NCI-H128 (cell line): ENCODE measurements around the gene CCDC116.
"Not testable (repeated sequence)": the region's sequence is repeated elsewhere in the genome, so short reads cannot be mapped to it uniquely, and the experiment has no call there.

Experiments used
- DNase-seq: peaks from one replicate; lab custom pipeline; 2025; ENCODE audit not compliant: unreplicated experiment; lab: John Stamatoyannopoulos, UW

Gene CCDC116, protein sequence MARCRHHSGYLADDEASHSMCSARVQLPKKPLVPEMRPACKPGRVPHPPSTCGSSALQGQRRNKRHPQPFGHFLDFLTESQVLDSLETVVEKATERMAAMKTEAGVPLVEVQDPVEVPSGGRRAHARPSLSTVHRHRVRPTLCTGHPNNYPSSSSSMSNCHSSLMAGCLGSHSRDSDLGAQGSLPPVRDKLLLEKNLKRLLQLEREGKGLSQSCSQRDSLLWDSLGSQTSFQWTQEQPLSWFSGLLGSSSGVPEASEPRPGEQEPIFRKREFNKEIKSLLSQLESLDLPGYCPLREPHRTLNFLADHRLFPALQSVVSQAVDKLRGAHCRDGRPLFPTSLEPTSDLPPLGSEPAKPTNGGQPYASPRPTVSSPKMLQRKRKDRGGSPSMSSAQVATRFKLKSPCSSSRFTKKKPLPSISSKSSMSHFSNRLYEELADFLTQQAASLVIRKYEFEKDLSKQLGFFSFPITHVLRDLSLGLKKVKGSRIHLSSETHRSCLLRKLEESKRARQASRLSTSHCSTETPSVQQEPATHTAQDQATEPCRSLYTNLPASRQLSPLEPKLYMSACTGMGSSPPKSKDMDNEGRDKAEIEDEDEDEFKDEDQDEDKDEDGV

DNA sequence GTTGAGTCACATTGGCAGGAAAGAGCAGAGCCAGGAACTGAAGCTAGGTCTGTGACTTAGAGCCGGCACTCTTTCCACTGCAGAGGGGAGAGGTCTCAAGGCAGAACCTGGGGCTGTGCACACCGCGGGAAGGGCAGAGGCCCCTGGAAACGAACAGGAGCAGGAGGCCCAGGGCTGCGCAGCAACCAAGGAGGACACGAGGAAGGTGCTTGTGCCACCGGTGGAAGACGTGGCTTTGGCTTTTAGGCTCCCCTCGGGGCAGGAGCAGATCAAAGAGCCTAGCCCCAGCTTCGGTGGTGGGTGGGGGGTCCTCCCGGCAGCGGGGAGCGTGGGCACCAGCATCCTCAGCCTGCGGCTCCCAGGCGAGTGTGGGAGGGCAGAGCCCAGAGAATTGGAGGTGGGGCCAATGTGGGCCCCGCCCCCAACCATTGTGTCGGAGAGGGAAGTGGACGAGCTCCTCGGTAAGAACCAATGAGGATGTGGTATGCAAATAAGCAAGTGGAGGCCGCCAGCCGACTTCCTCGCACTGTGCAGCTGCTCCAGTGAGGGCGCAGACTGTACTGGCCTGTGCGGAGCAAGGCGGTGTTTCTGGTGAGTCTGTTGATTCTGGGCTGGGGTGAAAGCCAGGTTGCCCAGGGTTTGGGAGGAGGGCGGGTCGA is at the start of gene CCDC116:
Gene CCDC116 (plus strand): TSS at position 524 of the 659 bp plus-strand sequence. CDS start 422 bp downstream, outside the sequence.
- no peak for DNase-seq

DNA sequence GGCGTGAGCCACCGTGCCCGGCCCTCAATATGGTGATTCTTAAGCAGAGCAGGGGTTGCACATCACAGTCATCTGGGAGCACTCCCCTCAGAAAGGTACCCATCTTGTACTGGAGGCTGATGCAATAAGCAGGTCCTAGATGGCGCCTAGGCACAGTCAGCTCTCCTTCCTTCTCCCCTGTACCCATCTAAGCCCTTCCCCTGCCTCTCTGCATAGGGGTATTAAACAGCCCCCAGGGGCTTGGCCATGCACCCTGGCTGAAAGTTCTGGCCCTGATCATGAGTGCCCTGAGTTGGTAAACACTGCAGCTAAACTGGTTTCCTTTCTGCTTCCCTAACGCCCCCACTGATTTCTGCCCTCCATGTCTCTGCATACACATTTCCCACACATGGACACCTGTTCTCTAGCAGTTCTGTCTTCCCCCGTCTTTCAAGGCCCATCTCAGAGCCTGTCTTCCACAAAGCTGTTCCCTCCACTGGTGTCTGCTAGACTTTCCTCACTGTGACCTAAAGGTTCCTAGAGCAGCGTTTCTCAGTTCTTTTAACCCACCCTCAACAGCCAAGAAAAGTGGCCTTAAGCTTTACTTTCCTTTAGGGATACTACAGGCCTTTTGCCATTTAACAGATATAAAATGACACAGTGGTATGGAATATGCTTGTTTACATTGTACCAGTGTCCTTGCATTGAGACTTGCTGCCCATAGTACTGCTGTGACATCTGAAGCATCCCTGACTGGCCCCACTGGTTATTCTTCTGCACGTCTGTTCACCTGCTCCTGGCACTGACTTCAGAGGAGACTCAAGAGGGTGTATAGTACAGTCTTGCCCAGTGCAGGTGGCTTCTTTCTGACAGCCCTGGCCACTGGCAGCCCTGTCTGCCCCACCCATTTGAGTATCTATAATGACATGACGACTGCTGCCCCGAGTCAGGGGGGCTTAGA is 49.5 kb upstream of the CCDC116 start:
- no peak for DNase-seq

DNA sequence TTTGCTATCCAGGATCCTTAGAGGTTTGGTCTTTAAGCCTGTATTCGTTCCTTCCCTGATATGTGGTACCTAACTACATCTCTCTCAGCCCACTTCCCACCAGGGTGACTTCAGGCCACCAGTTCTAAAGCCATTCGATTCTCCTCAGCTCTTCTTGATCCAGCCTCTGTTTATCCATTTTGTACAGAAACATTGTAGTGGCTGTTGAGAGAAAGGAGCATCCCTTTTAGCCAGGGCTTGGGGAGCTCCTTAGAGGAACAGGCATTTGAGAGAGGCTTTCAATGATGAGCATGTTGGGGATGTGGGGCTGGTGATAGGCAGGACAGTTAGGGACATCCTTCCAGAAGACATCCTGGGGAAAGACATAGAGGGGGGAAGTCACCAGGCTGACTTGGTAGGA is 47.2 kb upstream of the CCDC116 start:
- DNase-seq: no peak

DNA sequence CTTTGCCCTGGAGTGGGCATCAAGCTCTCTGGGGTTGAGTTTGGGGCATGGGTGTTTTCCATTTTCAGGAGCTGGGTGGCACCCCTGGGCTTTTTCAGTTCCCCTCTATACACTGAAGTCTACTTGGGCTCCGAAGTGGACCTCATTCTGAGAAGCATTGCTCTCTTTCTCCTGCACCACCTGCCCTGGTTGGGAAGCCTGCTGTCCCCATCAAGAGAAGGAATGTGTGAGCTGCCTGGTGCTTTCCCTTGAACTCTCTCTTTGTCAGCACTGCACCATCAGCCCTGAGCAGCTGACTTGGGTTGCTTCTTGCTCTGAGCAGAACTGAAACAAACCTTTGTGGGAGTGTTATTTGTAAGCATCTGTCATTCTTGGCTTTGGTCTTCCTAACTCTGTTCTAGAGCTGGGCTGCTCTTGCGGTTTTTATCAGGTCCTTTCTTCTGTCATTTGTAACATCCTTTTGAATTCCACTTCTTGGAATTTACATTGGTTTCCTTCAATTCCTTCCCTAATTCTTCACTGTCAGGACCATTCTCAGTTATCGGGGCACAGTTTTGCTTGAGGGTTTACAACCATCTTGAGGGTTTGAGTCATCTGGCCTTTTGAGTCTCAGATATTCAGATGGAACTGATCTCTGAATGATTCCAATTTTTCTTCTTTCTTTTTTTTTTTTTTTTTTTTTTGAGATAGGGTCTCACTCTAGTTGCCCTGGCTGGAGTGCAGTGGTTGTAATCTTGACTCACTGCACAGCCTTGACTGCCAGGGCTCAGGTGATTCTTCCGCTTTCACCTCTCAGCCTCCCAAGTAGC is 44.6 kb upstream of the CCDC116 start:
- no peak for DNase-seq

DNA sequence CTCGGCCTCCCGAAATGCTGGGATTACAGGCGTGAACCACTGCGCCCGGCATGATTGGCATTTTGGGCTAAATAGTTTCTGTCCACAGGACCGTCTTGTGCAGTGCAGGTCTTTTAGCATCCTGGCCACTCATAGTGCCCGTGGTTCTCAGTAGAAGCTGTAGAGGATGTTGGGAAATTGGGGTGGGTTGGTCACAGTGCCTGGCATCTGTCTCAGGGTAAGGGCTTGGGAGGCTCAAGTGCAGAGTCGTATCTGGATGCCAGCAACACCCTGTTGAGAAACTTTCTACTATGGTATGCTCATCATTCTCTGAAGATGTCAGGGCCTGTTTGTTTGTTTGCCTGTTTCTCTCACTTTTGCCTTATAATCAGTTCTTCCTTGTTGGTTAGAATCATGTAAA is 43.2 kb upstream of the CCDC116 start:
- DNase-seq: no peak

DNA sequence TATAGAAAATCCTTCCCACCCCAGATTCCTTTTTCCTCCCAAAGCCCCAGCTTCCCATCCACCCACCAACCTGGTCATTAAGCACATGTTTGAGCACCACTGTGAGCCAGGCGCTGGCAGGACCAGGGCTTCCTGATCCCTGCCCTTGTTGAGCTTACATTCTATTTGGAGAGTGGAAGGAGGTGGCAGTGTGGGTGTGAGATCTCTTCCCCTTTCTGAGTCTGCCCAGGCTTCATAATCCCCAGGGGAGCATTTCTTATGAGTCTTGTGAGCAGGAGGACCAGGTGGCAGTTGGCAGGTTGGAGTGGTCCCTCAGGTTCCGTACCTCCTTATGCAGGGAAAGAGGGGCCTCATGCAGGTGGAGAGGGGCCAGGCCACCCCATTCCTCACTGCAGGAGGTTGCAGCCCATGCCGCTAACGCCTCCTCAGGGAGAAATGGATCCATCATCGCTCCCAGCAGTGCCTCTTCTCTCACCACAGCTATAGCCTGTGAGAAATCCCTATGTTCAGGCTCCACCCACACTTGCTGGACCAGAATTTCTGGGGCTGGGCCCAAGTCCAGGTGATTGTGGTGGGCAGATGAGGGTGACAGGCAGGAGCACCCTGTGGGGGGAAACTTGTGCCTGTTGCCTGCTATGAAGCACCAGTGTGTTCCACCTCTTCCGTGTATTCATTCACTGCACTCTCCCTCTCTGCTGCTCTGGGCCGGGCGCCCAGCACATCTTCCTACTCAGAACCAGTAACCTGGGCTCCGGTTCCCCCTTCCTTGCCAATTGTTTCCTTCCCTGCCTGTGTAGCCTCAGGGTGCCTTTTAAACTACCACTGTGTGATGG is 41.5 kb upstream of the CCDC116 start:
- no peak for DNase-seq

DNA sequence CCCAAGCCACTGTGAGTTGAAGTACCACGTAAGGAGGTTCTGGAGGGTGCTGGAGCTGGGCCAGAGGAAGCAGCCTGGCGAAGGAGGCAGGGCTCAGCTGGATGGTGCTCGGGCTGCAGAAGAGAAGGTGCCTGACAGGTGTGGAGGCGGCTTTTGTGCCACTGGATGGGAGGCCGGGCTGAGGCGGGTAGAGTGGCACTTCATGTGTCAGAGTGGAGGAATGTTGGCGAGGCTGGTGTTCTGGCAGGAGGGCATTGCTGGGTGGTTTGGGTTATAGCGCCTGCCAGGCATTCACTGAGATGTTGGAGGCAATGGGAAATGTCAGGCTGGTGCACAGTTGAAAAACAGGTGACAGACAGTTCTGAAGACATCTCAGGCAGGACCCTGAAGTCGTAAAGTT is 40.9 kb upstream of the CCDC116 start:
- no peak for DNase-seq

DNA sequence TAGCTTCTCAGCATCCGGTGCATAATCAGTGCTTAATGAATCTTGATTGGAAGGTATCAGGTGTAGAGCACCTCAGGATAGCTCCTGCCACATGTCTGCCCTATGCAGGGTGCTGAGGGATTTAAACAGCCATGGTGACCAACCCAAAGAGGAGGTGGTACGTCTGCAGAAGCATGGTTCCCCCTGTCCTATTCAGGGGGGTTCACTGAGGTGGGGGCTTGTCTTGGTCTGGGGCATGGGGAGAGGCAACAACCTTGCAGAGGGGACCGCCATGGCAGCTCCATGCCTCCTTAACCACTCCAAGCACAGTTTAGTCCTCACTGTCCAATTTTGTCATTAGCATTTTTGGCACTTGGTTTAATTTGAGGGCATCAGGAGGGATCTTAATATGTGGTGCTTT is 40.1 kb upstream of the CCDC116 start:
- no peak for DNase-seq

DNA sequence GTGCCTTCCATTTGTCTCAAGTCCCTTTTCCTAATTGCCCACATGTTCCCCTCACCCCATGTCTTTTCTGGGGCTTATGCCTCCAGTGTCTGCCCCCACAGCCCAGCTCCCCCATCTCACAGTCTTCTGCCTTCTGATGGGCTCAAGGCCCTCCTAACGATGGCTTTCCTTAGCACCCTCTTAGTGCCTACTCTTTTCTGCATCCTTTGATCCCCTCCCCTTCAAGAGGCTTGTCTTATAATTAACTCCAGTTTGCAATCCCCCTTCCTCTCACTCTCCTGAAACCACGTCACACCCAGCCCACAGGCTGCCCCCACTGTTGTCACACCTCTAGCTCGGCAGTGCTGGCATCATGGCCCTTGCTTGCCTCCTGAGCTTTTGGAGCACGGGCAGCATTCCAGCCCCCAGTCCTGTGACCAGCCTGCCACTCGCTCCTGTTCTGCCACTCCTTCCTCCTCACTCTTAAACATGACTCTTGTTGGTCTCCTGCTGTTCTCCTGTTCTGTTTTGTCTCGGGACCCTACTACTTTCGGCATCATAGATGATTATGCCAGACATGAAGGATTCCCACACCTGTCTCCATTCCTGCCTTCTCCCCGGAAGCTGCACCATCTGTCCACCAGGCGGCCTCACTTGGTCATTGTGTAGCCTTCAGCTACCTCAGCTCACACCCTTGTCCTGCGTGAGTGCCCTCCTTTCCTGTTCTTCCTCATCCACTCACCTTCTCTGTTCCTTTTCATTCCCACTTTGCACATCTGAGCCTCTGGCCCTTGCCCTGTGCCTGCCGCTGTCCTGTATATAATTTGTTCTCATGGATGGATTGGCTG is 38.9 kb upstream of the CCDC116 start:
- no peak for DNase-seq

DNA sequence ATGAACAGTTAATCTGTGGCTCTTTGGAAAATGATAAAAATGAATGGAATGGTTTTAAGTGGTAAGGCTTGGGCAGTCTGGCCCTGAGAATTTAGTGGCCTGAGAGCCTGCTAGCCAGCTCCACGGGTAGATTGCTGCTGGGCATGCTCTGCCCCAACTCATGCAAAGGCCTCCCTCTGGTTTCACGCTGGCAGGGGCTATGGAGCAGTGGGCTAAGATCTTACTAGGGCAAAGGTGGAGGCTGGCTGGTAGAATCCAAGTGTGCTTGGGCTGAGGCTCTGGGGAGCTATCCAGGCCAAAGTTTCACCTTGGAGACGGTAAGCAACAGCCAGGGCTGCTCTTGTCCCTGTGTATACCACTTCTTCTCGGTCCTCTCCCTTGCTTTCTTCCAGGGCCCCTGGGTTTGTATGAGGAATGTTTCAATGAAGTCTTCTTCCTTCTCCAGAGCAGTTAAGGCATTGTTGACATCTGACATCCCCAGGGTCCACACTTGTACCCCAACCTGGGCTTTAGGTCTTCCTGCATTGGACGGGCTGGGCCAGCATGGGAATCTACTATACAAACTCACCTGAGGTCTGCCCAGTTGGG is 37.6 kb upstream of the CCDC116 start:
- DNase-seq: no peak

DNA sequence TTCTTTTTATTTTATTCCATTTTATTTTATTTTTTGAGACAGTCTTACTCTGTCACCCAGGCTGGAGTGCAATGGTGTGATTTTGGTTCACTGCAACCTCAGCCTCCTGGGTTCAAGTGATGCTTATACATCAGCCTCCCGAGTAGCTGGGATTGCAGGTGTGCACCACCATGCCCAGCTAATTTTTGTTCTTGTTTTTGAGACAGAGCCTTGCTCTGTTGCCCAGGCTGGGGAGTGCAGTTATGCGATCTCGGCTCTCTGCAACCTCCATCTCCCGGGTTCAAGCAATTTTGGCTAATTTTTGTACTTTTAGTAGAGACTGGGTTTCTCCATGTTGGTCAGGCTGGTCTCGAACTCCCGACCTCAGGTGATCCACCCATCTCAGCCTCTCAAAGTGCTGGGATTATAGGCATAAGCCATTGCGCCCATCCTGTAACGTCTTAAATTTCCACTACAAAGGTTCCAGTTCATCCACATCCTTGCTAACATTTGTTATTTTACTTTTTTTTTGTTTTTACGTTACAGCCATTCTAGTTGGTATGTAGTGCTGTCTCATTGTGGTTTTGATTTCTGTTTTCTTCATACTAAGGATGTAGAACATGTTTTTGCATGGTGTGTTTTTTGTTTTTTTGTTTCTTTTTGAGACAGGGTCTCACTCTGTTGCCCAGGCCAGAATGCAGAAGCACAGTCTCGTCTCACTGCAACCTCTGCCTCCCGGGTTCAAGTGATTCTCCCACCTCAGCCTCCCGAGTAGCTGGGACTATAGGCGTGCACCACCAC is 36.0 kb upstream of the CCDC116 start:
- not testable (repeated sequence) for DNase-seq

DNA sequence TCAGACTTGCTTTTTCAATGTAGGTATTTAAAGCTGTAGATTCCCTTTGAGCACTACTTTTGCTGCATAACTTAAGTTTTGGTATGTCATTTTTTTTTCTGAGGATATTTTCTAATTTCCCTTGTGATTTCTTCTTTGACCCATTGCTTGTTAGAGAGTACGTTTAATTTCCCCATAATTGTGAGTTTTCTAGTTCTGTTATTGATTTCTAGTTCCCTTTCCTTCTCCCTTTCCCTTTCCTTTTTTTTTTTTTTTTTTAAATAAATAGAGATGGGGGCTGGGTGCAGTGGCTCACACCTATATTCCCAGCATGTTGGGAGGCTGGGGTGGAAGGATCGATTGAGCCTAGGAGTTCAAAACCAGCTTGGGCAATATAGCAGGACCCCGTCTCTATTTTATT is 34.3 kb upstream of the CCDC116 start:
- no peak for DNase-seq

DNA sequence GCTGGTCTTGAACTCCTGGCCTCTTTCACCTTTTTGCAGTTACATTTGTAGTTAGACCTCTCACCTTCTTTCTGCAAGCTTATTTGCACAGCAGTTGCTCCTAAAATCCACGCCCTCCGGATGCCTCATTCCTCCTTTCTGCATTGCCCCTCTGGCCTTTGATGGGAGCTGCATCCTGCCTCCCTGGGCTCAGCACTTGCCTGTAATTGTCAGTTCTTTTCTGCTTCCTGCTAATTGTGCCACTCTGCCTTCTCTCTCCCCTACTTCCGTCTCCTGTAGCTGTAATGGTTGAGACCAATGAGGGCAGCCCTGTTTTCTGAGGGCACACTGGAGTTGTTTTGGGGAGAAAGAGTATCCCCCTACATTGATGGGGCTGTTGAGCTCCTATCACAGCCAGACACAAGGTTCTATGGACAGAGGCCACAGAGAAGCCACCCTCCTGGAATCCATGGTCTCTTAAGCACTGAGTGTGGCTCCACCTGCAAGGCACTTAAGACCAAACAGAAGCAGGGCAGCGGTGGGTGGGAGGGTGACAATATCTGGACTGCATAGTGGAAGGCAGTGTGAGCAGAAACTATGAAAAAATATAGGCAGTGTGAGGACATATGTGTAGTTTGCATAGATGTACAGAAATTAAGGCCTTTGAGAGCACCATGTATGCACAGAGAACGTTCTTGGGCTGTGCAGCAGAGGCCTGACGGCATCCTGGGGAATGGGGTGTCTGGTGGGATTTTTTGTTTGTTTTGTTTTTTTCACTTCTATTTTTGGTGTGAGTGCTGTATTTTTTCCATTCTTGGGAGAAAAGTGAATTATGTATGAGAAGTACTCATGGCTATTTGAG is 33.3 kb upstream of the CCDC116 start:
- DNase-seq: no peak

DNA sequence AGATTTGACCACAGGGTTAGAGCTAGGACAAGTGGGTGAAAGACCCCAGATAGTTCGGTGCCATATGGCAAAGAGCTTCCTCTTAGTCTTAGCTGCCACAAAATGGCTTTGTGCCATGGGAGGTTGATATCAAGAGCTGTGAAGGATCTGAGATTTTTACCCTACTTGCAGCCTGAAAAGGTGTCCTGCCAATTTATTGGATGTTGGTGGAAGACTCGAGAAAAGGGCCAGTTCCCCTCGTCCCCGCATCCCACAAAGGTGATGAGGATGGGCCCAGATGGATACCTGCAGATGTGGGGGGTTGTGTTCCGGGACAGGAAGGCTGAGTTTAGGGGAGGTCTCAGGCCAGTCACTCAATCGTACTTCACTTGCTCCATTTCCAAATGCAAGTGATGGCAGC is 30.0 kb upstream of the CCDC116 start:
- no peak for DNase-seq

DNA sequence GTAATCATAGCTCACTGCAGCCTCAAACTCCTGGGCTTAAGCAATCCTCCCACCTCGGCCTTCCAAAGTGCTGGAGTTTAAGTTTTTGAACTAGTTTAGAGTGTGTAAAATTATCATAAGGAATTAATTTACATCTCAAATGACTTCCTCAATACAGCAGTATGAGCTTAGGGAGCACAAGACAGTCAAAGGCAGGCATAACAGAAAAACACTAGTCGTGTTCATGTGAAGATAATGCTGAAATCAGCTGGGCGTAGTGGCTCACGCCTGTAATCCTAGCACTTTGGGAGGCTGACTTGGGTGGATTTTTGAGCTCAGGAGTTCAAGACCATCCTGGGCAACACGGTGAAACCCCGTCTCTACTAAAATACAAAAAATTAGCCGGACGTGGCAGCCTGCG is 28.6 kb upstream of the CCDC116 start:
- no peak for DNase-seq

DNA sequence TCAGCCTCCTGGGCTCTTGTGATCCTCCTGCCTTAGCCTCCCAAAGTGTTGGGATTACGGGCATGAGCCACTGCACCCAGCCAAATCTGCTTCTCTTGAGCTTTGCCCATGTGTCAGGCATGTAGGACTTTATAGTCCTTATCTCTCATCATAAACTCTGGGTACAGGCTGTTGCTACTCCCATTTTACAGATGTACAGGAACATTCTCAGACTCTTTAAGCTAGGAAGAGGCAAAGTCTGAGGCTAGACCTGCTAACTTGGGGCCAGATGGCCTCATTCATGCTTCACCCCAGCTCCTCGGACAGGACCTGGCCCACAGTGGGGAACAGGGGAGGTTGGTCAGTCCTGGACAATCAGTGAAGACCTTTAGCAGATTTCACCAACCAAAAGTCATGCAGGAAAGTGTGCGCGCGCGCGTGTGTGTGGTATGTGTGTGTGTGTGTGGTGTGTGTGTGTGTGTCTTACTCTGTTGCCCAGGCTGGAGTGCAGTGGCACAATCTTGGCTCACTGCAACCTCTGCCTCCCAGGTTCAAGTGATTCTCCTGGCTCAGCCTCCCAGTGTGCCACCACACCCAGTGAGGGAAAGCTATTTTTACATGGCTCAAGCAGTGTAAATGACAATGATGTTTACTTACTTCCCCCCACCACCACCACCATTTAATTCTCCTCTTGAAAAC is 26.5 kb upstream of the CCDC116 start:
- DNase-seq: no peak
